Ishikawa (cell line): ENCODE measurements around the gene CYP4F11.

Source experiments
- CEBPB ChIP-seq: IDR thresholded peaks from 2 replicates; pipeline ENCODE4 v1.6.1; 2012
- EP300 ChIP-seq: IDR thresholded peaks from 2 replicates; pipeline ENCODE4 v1.6.1; 2012; ENCODE audit warnings: borderline replicate concordance
- FOXM1 ChIP-seq: IDR thresholded peaks from 2 replicates; pipeline ENCODE4 v1.6.1; 2012; ENCODE audit warnings: low read depth, borderline replicate concordance
- NFIC ChIP-seq: IDR thresholded peaks from 2 replicates; pipeline ENCODE4 v1.6.1; 2012
- RAD21 ChIP-seq: IDR thresholded peaks from 2 replicates; pipeline ENCODE4 v1.6.1; 2012; ENCODE audit warnings: low read depth
- TCF12 ChIP-seq: IDR thresholded peaks from 2 replicates; pipeline ENCODE4 v1.6.1; 2012; ENCODE audit warnings: low read depth
- YY1 ChIP-seq: IDR thresholded peaks from 2 replicates; pipeline ENCODE4 v1.6.1; 2012; ENCODE audit warnings: low read depth
- ZBTB7A ChIP-seq: IDR thresholded peaks from 2 replicates; pipeline ENCODE4 v1.6.1; 2012; ENCODE audit warnings: low read depth
- TF ChIP-seq, protein P1 (sequence below): IDR thresholded peaks from 2 replicates; pipeline ENCODE4 v1.6.1; 2012
- TF ChIP-seq, protein P2 (sequence below): IDR thresholded peaks from 2 replicates; pipeline ENCODE4 v1.6.1; 2012; ENCODE audit warnings: low read depth, mild to moderate bottlenecking
- TF ChIP-seq, protein P3 (sequence below): IDR thresholded peaks from 2 replicates; pipeline ENCODE4 v1.6.1; 2012

DNA sequence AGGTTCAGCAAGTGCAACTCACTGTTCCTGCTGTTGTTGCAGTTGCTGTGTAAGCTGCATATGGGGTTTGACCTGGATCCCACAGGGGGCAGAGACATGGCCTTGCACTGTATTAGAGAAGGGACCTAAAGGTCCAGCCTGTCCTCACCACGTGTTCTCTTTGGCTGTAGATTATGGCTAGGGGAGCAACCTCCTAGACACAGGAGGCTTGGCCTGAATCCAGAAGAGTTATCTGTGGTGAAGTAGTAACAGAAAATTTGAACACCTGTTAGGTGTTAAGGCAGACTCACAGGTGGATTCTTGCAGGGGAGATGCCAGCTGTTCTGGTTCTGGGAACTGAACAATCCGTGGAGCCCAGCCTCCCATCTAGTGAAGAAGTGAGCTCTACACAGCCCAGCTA is 3.4 kb upstream of the CYP4F11 start:
- no peak for TF ChIP-seq RAD21
- TF ChIP-seq FOXM1 = no peak
- TF ChIP-seq YY1 = no peak
- TF ChIP-seq CEBPB = no peak
- no peak for TF ChIP-seq EP300
- no peak for TF ChIP-seq ZBTB7A
- TF ChIP-seq, protein P1, sequence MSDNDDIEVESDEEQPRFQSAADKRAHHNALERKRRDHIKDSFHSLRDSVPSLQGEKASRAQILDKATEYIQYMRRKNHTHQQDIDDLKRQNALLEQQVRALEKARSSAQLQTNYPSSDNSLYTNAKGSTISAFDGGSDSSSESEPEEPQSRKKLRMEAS = no peak
- no peak for TF ChIP-seq NFIC
- no peak for TF ChIP-seq TCF12
- TF ChIP-seq, protein P2, sequence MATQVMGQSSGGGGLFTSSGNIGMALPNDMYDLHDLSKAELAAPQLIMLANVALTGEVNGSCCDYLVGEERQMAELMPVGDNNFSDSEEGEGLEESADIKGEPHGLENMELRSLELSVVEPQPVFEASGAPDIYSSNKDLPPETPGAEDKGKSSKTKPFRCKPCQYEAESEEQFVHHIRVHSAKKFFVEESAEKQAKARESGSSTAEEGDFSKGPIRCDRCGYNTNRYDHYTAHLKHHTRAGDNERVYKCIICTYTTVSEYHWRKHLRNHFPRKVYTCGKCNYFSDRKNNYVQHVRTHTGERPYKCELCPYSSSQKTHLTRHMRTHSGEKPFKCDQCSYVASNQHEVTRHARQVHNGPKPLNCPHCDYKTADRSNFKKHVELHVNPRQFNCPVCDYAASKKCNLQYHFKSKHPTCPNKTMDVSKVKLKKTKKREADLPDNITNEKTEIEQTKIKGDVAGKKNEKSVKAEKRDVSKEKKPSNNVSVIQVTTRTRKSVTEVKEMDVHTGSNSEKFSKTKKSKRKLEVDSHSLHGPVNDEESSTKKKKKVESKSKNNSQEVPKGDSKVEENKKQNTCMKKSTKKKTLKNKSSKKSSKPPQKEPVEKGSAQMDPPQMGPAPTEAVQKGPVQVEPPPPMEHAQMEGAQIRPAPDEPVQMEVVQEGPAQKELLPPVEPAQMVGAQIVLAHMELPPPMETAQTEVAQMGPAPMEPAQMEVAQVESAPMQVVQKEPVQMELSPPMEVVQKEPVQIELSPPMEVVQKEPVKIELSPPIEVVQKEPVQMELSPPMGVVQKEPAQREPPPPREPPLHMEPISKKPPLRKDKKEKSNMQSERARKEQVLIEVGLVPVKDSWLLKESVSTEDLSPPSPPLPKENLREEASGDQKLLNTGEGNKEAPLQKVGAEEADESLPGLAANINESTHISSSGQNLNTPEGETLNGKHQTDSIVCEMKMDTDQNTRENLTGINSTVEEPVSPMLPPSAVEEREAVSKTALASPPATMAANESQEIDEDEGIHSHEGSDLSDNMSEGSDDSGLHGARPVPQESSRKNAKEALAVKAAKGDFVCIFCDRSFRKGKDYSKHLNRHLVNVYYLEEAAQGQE = no peak
- TF ChIP-seq, protein P3, sequence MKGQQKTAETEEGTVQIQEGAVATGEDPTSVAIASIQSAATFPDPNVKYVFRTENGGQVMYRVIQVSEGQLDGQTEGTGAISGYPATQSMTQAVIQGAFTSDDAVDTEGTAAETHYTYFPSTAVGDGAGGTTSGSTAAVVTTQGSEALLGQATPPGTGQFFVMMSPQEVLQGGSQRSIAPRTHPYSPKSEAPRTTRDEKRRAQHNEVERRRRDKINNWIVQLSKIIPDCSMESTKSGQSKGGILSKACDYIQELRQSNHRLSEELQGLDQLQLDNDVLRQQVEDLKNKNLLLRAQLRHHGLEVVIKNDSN = no peak
